ENCODE data around the gene ISX. TPM values are rescaled to one million over a fixed set of nuclear protein-coding genes. Genes with fewer than 3 reads are reported as not detected.

ISX gene
- polyA plus RNA-seq, 2 donors, result not detected

- Histone ChIP-seq H3K36me3 (ENCODE audit: control insufficient read depth in 2 of 2, insufficient read depth in 2 of 2, low read length in 1 of 2) (no peaks in the 10 kb centered on the region), H3K4me3 (ENCODE audit: low read depth in 1 of 2, low read length in 2 of 2) (no peak overlapping the region), H3K27ac (ENCODE audit: low read depth in 2 of 2, low read length in 1 of 2) (no peak overlapping the region), H3K9me3 (ENCODE audit: control insufficient read depth in 2 of 2, insufficient read depth in 1 of 2, low read depth in 1 of 2, low read length in 1 of 2) (no peaks in the 10 kb centered on the region), H3K27me3 (ENCODE audit: control insufficient read depth in 1 of 2, insufficient read depth in 2 of 2, low read length in 2 of 2) (no peaks in the 10 kb centered on the region), H3K4me1 (ENCODE audit: control insufficient read depth in 2 of 2, insufficient read depth in 2 of 2, low read length in 1 of 2) (no peaks in the 10 kb centered on the region)
- WGBS, 2 donors, result 75 to 82% methylated on average over 7 of the region's 7 CpGs
Measured at GRCh38 chr22:35066768-35067167, 810 bp downstream of the ISX start.

GRCh38 chr22:35069541-35069940 is 3.6 kb downstream of the ISX start:
- H3K9me3 ChIP-seq (ENCODE audit: control insufficient read depth in 2 of 2, insufficient read depth in 1 of 2, low read depth in 1 of 2, low read length in 1 of 2), result peaks cover 0 to 2% of the 10 kb centered on the region in 2 donors
- H3K27me3 ChIP-seq (ENCODE audit: control insufficient read depth in 1 of 2, insufficient read depth in 2 of 2, low read length in 2 of 2), result no peaks in the 10 kb centered on the region
- WGBS, 2 donors, result 46 to 50% methylated on average over 1 of the region's 1 CpG
- H3K36me3 ChIP-seq (ENCODE audit: control insufficient read depth in 2 of 2, insufficient read depth in 2 of 2, low read length in 1 of 2), result no peaks in the 10 kb centered on the region
- H3K4me3 ChIP-seq (ENCODE audit: low read depth in 1 of 2, low read length in 2 of 2), result no peak overlapping the region
- H3K27ac ChIP-seq (ENCODE audit: low read depth in 2 of 2, low read length in 1 of 2), result no peak overlapping the region
- H3K4me1 ChIP-seq (ENCODE audit: control insufficient read depth in 2 of 2, insufficient read depth in 2 of 2, low read length in 1 of 2), result no peaks in the 10 kb centered on the region

- Histone ChIP-seq H3K4me1 (ENCODE audit: control insufficient read depth in 2 of 2, insufficient read depth in 2 of 2, low read length in 1 of 2) (no peaks in the 10 kb centered on the region), H3K36me3 (ENCODE audit: control insufficient read depth in 2 of 2, insufficient read depth in 2 of 2, low read length in 1 of 2) (no peaks in the 10 kb centered on the region), H3K27me3 (ENCODE audit: control insufficient read depth in 1 of 2, insufficient read depth in 2 of 2, low read length in 2 of 2) (no peaks in the 10 kb centered on the region), H3K4me3 (ENCODE audit: low read depth in 1 of 2, low read length in 2 of 2) (no peak overlapping the region), H3K9me3 (ENCODE audit: control insufficient read depth in 2 of 2, insufficient read depth in 1 of 2, low read depth in 1 of 2, low read length in 1 of 2) (peaks cover 0 to 2% of the 10 kb centered on the region in 2 donors), H3K27ac (ENCODE audit: low read depth in 2 of 2, low read length in 1 of 2) (no peak overlapping the region)
- whole genome bisulfite sequencing, 2 donors, result 82 to 89% methylated on average over 2 of the region's 2 CpGs
Measured at GRCh38 chr22:35070451-35071093, 4.6 kb downstream of the ISX start.

- no peaks in the 10 kb centered on the region for H3K4me1 ChIP-seq (ENCODE audit: control insufficient read depth in 2 of 2, insufficient read depth in 2 of 2, low read length in 1 of 2)
- H3K27ac ChIP-seq (ENCODE audit: low read depth in 2 of 2, low read length in 1 of 2), result no peak overlapping the region
- peaks cover 0 to 2% of the 10 kb centered on the region in 2 donors for H3K9me3 ChIP-seq (ENCODE audit: control insufficient read depth in 2 of 2, insufficient read depth in 1 of 2, low read depth in 1 of 2, low read length in 1 of 2)
- H3K36me3 ChIP-seq (ENCODE audit: control insufficient read depth in 2 of 2, insufficient read depth in 2 of 2, low read length in 1 of 2), result no peaks in the 10 kb centered on the region
- H3K4me3 ChIP-seq (ENCODE audit: low read depth in 1 of 2, low read length in 2 of 2), result no peak overlapping the region
- H3K27me3 ChIP-seq (ENCODE audit: control insufficient read depth in 1 of 2, insufficient read depth in 2 of 2, low read length in 2 of 2), result no peaks in the 10 kb centered on the region
- 53 to 57% methylated on average over 3 of the region's 3 CpGs for WGBS, 2 donors
Measured at GRCh38 chr22:35071784-35072183, 5.8 kb downstream of the ISX start.

- Histone ChIP-seq H3K36me3 (ENCODE audit: control insufficient read depth in 2 of 2, insufficient read depth in 2 of 2, low read length in 1 of 2) (no peaks in the 10 kb centered on the region), H3K4me1 (ENCODE audit: control insufficient read depth in 2 of 2, insufficient read depth in 2 of 2, low read length in 1 of 2) (no peaks in the 10 kb centered on the region), H3K9me3 (ENCODE audit: control insufficient read depth in 2 of 2, insufficient read depth in 1 of 2, low read depth in 1 of 2, low read length in 1 of 2) (peaks cover 0 to 2% of the 10 kb centered on the region in 2 donors), H3K27me3 (ENCODE audit: control insufficient read depth in 1 of 2, insufficient read depth in 2 of 2, low read length in 2 of 2) (no peaks in the 10 kb centered on the region), H3K4me3 (ENCODE audit: low read depth in 1 of 2, low read length in 2 of 2) (no peak overlapping the region), H3K27ac (ENCODE audit: low read depth in 2 of 2, low read length in 1 of 2) (no peak overlapping the region)
- WGBS, 2 donors, result 69% methylated on average over 4 of the region's 4 CpGs
Measured at GRCh38 chr22:35072925-35073324, 7.0 kb downstream of the ISX start.

GRCh38 chr22:35074583-35074982 is 8.6 kb downstream of the ISX start:
- WGBS, 2 donors, result 81 to 83% methylated on average over 4 of the region's 4 CpGs
- Histone ChIP-seq H3K27me3 (ENCODE audit: control insufficient read depth in 1 of 2, insufficient read depth in 2 of 2, low read length in 2 of 2) (no peaks in the 10 kb centered on the region), H3K36me3 (ENCODE audit: control insufficient read depth in 2 of 2, insufficient read depth in 2 of 2, low read length in 1 of 2) (no peaks in the 10 kb centered on the region), H3K4me1 (ENCODE audit: control insufficient read depth in 2 of 2, insufficient read depth in 2 of 2, low read length in 1 of 2) (no peaks in the 10 kb centered on the region), H3K27ac (ENCODE audit: low read depth in 2 of 2, low read length in 1 of 2) (no peak overlapping the region), H3K4me3 (ENCODE audit: low read depth in 1 of 2, low read length in 2 of 2) (no peak overlapping the region), H3K9me3 (ENCODE audit: control insufficient read depth in 2 of 2, insufficient read depth in 1 of 2, low read depth in 1 of 2, low read length in 1 of 2) (peaks cover 0 to 2% of the 10 kb centered on the region in 2 donors)

- Histone ChIP-seq H3K4me1 (ENCODE audit: control insufficient read depth in 2 of 2, insufficient read depth in 2 of 2, low read length in 1 of 2) (no peaks in the 10 kb centered on the region), H3K36me3 (ENCODE audit: control insufficient read depth in 2 of 2, insufficient read depth in 2 of 2, low read length in 1 of 2) (no peaks in the 10 kb centered on the region), H3K4me3 (ENCODE audit: low read depth in 1 of 2, low read length in 2 of 2) (no peak overlapping the region), H3K27me3 (ENCODE audit: control insufficient read depth in 1 of 2, insufficient read depth in 2 of 2, low read length in 2 of 2) (no peaks in the 10 kb centered on the region), H3K9me3 (ENCODE audit: control insufficient read depth in 2 of 2, insufficient read depth in 1 of 2, low read depth in 1 of 2, low read length in 1 of 2) (peaks cover 0 to 2% of the 10 kb centered on the region in 2 donors), H3K27ac (ENCODE audit: low read depth in 2 of 2, low read length in 1 of 2) (no peak overlapping the region)
- 68 to 69% methylated on average over 6 of the region's 6 CpGs for WGBS, 2 donors
Measured at GRCh38 chr22:35076630-35077029, 10.7 kb downstream of the ISX start.

GRCh38 chr22:35085621-35086020 is 19.7 kb downstream of the ISX start:
- WGBS, 2 donors, result 62 to 69% methylated on average over 3 of the region's 3 CpGs
- no peaks in the 10 kb centered on the region for H3K27me3 ChIP-seq (ENCODE audit: control insufficient read depth in 1 of 2, insufficient read depth in 2 of 2, low read length in 2 of 2)
- no peaks in the 10 kb centered on the region for H3K9me3 ChIP-seq (ENCODE audit: control insufficient read depth in 2 of 2, insufficient read depth in 1 of 2, low read depth in 1 of 2, low read length in 1 of 2)
- H3K36me3 ChIP-seq (ENCODE audit: control insufficient read depth in 2 of 2, insufficient read depth in 2 of 2, low read length in 1 of 2), result no peaks in the 10 kb centered on the region
- no peak overlapping the region for H3K4me3 ChIP-seq (ENCODE audit: low read depth in 1 of 2, low read length in 2 of 2)
- no peak overlapping the region for H3K27ac ChIP-seq (ENCODE audit: low read depth in 2 of 2, low read length in 1 of 2)
- no peaks in the 10 kb centered on the region for H3K4me1 ChIP-seq (ENCODE audit: control insufficient read depth in 2 of 2, insufficient read depth in 2 of 2, low read length in 1 of 2)

- H3K27ac ChIP-seq (ENCODE audit: low read depth in 2 of 2, low read length in 1 of 2), result no peak overlapping the region
- H3K36me3 ChIP-seq (ENCODE audit: control insufficient read depth in 2 of 2, insufficient read depth in 2 of 2, low read length in 1 of 2), result no peaks in the 10 kb centered on the region
- H3K27me3 ChIP-seq (ENCODE audit: control insufficient read depth in 1 of 2, insufficient read depth in 2 of 2, low read length in 2 of 2), result peaks cover 0 to 5% of the 10 kb centered on the region in 2 donors
- WGBS, 2 donors, result 93 to 100% methylated on average over 1 of the region's 1 CpG
- no peaks in the 10 kb centered on the region for H3K4me1 ChIP-seq (ENCODE audit: control insufficient read depth in 2 of 2, insufficient read depth in 2 of 2, low read length in 1 of 2)
- no peak overlapping the region for H3K4me3 ChIP-seq (ENCODE audit: low read depth in 1 of 2, low read length in 2 of 2)
- no peaks in the 10 kb centered on the region for H3K9me3 ChIP-seq (ENCODE audit: control insufficient read depth in 2 of 2, insufficient read depth in 1 of 2, low read depth in 1 of 2, low read length in 1 of 2)
Measured at GRCh38 chr22:35089139-35089538, 23.2 kb downstream of the ISX start.

- no peak overlapping the region for H3K27ac ChIP-seq (ENCODE audit: low read depth in 2 of 2, low read length in 1 of 2)
- no peaks in the 10 kb centered on the region for H3K36me3 ChIP-seq (ENCODE audit: control insufficient read depth in 2 of 2, insufficient read depth in 2 of 2, low read length in 1 of 2)
- H3K4me3 ChIP-seq (ENCODE audit: low read depth in 1 of 2, low read length in 2 of 2), result no peak overlapping the region
- WGBS, 2 donors, result 36 to 39% methylated on average over 1 of the region's 1 CpG
- peaks cover 0 to 5% of the 10 kb centered on the region in 2 donors for H3K27me3 ChIP-seq (ENCODE audit: control insufficient read depth in 1 of 2, insufficient read depth in 2 of 2, low read length in 2 of 2)
- H3K4me1 ChIP-seq (ENCODE audit: control insufficient read depth in 2 of 2, insufficient read depth in 2 of 2, low read length in 1 of 2), result no peaks in the 10 kb centered on the region
- H3K9me3 ChIP-seq (ENCODE audit: control insufficient read depth in 2 of 2, insufficient read depth in 1 of 2, low read depth in 1 of 2, low read length in 1 of 2), result no peaks in the 10 kb centered on the region
Measured at GRCh38 chr22:35092406-35092805, 26.4 kb downstream of the ISX start.

Data from esophagus (tissue), 2 donors.